Hematopoietic multipotent progenitor cell treated with erythropoietin and hydrocortisone succinate and interleukin-3 and kit ligand, for 15 days (in vitro differentiated cells): ENCODE data around the gene ZMPSTE24.
A peak's percentile ranks its signal among the peaks of the same experiment; 100 is the strongest.
"Not testable (repeated sequence)": the region's sequence is repeated elsewhere in the genome, so short reads cannot be mapped to it uniquely, and the experiment has no call there.

Experiments
- DNase-seq: peaks from one replicate; pipeline ENCODE4 v3.0.0-alpha.2; 2015; ENCODE audit warnings: low spot score

The ZMPSTE24 gene

GRCh38 chr1:40318476-40318875 is 60.4 kb downstream of the ZMPSTE24 start:
- DNase-seq: no peak

DNA sequence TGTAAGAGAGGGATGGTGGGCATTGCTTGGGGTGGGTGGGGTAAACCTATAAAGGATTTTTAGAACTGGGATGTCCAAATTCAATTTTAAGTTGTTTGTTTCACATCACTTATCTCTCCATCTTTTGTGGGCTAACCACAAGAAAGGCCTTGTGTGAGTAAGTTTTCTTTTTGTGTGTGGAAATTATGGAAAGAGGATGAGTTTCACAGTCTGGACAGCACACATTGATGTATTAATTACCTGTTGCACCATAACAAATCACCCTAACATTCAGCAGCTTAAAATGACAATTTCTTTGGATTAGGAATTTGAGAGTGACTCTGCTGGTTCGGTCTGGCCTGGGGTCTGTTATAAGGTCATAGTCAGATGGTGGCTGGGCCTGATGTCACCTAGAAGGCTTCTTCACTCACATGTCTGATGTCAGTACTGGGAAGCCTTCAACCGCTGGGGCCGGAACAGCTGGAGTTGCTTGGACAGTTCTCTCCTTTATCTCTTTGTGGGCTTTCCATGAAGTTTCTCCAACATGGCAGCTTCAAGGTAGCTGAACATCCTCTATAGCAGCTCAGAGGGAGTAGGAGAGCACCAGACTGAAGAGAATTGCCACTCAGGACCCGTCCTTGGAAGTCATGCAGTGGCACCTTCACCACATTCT is 61.1 kb downstream of the ZMPSTE24 start:
- no peak for DNase-seq

DNA sequence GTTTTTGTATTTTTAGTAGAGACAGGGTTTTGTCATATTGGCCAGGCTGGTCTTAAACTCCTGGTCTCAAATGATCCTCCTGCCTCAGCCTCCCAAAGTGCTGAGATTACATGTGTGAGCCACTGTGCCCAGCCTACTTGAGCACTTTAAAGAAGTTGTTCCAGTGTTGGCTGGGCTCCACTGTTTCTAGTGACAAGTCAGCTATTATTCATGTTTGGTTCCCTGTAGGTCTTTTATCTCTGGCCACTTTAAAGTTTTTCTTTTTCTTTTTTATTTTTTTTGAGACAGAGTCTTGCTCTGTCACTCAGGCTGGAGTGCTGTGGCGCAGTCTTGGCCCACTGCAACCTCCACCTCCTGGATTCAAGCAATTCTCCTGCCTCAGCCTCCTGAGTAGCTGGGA is 73.4 kb downstream of the ZMPSTE24 start:
- not testable (repeated sequence) for DNase-seq

DNA sequence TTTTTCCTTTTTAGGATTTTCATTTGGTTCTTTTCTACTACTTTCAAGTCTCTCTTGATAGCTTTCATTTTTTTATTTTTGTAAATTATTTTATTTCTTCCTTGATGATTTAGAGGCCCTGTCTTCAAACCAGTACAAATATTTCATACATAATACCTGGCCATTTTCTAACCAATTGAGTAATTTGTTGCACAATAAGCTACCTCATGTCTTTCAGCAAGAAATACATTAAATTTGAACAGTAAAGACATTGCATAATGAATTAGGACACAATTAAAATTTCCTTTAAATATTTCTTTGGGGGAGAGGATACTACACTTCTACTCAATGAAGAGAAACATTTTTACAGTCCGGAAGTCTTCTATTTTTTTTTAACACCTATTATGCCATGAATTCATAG is 74.7 kb downstream of the ZMPSTE24 start:
- DNase-seq: no peak

DNA sequence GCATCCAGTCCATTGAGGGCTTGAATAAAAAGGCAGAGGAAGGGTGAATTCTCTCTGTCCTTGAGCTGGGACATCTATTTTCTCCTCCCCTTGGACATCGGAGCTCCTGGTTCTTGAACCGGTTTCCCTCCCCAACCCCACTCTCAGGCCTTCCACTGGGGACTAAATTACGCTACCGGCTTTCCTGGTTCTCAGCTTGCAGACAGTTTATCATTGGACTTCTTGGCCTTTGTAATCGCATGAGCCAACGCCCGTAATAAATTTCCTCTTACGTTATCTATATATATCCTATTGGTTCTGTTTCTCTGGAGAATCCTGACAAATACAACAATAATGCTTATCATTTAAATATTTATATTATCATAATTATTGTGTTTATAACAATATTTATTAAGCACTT is 79.4 kb downstream of the ZMPSTE24 start:
- DNase-seq: no peak

- peak; percentile 85 for DNase-seq
These were observed 80.8 kb downstream of the ZMPSTE24 start for GRCh38 chr1:40338745-40339419.

- no peak for DNase-seq
These were observed 81.6 kb downstream of the ZMPSTE24 start for GRCh38 chr1:40339420-40340323.

GRCh38 chr1:40341491-40342380 is 83.7 kb downstream of the ZMPSTE24 start:
- no peak for DNase-seq

GRCh38 chr1:40342381-40342717 is 84.3 kb downstream of the ZMPSTE24 start:
- DNase-seq: not testable (repeated sequence)
